Mesenchymal stem cell (in vitro differentiated cells and primary cell): ENCODE data around the gene ZNF620. TPM values are rescaled to one million over a fixed set of nuclear protein-coding genes. Genes with fewer than 3 reads are reported as not detected.
A peak's percentile ranks its signal among the peaks of the same experiment; 100 is the strongest.

Experiments
- DNase-seq: peaks from one replicate; pipeline ENCODE4 v3.0.0-alpha.2; 2013
- H2AFZ ChIP-seq: one replicate; pipeline ENCODE4 v1.6.1; 2013; ENCODE audit warnings: low read depth, mild to moderate bottlenecking, control low read depth, inconsistent platforms, low read length, moderate library complexity
- H2AK5ac ChIP-seq: 2 replicates; pipeline ENCODE4 v1.6.1; 2013; ENCODE audit warnings: low read length, moderate library complexity, mild to moderate bottlenecking, inconsistent platforms; ENCODE audit not compliant: severe bottlenecking
- H2BK120ac ChIP-seq: one replicate; pipeline ENCODE4 v1.6.1; 2013; ENCODE audit warnings: low read depth, mild to moderate bottlenecking, inconsistent platforms, low read length, moderate library complexity
- H2BK12ac ChIP-seq, 2 experiments: one replicate each; pipeline ENCODE4 v1.6.1; 2013; ENCODE audit warnings: inconsistent platforms in 2 of 2, low read length in 2 of 2, mild to moderate bottlenecking in 2 of 2, moderate library complexity in 2 of 2, control low read depth in 1 of 2
- H2BK15ac ChIP-seq: one replicate; pipeline ENCODE4 v1.6.1; 2013; ENCODE audit warnings: mild to moderate bottlenecking, low read depth, inconsistent platforms; ENCODE audit not compliant: poor library complexity, severe bottlenecking
- H2BK5ac ChIP-seq: 2 replicates; pipeline ENCODE4 v1.6.1; 2013; ENCODE audit warnings: low read depth, mild to moderate bottlenecking, low read length, control low read depth, inconsistent platforms; ENCODE audit not compliant: poor library complexity, severe bottlenecking
- H3K14ac ChIP-seq, 2 experiments: one replicate each; pipeline ENCODE4 v1.6.1; 2013; ENCODE audit warnings: inconsistent platforms in 2 of 2, low read length in 2 of 2, control low read depth in 1 of 2, mild to moderate bottlenecking in 1 of 2, moderate library complexity in 1 of 2
- H3K18ac ChIP-seq, 2 experiments: one replicate each; pipeline ENCODE4 v1.6.1; 2013; ENCODE audit warnings: inconsistent platforms in 2 of 2, low read length in 2 of 2, control low read depth in 1 of 2, low read depth in 1 of 2, mild to moderate bottlenecking in 1 of 2
- H3K23ac ChIP-seq, 2 experiments: one replicate each; pipeline ENCODE4 v1.6.1; 2013; ENCODE audit warnings: inconsistent platforms in 2 of 2, low read length in 2 of 2, mild to moderate bottlenecking in 2 of 2, moderate library complexity in 2 of 2, control low read depth in 1 of 2
- H3K27ac ChIP-seq: 2 replicates; pipeline ENCODE4 v1.5.1; 2013; ENCODE audit warnings: mild to moderate bottlenecking, moderate library complexity, low read length, control low read depth, inconsistent platforms; ENCODE audit not compliant: poor library complexity, severe bottlenecking
- H3K27me3 ChIP-seq, 2 experiments: 2 replicates each; pipeline versions ENCODE4 v1.6.1 to v1.7.0; 2013; ENCODE audit warnings: low read length in 2 of 2, mild to moderate bottlenecking in 2 of 2, moderate library complexity in 2 of 2, control low read depth in 1 of 2, inconsistent platforms in 1 of 2; ENCODE audit not compliant: control insufficient read depth in 1 of 2, insufficient read depth in 1 of 2
- H3K36me3 ChIP-seq, 2 experiments: 2 replicates each; pipeline versions ENCODE4 v1.6.1 to v1.7.0; 2013; ENCODE audit warnings: low read length in 2 of 2, control low read depth in 1 of 2, inconsistent platforms in 1 of 2, low read depth in 1 of 2, mild to moderate bottlenecking in 1 of 2; ENCODE audit not compliant: insufficient read depth in 2 of 2, control insufficient read depth in 1 of 2
- H3K4ac ChIP-seq, 2 experiments: one replicate each; pipeline ENCODE4 v1.6.1; 2013; ENCODE audit warnings: inconsistent platforms in 2 of 2, low read length in 2 of 2, mild to moderate bottlenecking in 2 of 2, moderate library complexity in 2 of 2, control low read depth in 1 of 2, low read depth in 1 of 2
- H3K4me1 ChIP-seq: 2 replicates; pipeline ENCODE4 v1.6.1; 2013; ENCODE audit warnings: low read depth, low read length, control low read depth; ENCODE audit not compliant: control insufficient read depth, insufficient read depth
- H3K4me2 ChIP-seq: 2 replicates; pipeline ENCODE4 v1.6.1; 2013; ENCODE audit warnings: low read length, mild to moderate bottlenecking, inconsistent platforms; ENCODE audit not compliant: poor library complexity, severe bottlenecking
- H3K4me3 ChIP-seq, 2 experiments: 2 replicates each; pipeline versions ENCODE4 v1.5.1 to v1.7.0; 2013; ENCODE audit warnings: low read length in 2 of 2, mild to moderate bottlenecking in 2 of 2, control low read depth in 1 of 2, low read depth in 1 of 2; ENCODE audit not compliant: insufficient read depth in 1 of 2
- H3K79me1 ChIP-seq: replicated peaks from 2 replicates; pipeline ENCODE4 v1.6.1; 2013; ENCODE audit warnings: mild to moderate bottlenecking, control low read depth, low read length, inconsistent platforms; ENCODE audit not compliant: poor library complexity, severe bottlenecking
- H3K9ac ChIP-seq: 2 replicates; pipeline ENCODE4 v1.7.0; 2013; ENCODE audit warnings: mild to moderate bottlenecking, low read length, moderate library complexity
- H3K9me3 ChIP-seq: 2 replicates; pipeline ENCODE4 v1.7.0; 2013; ENCODE audit warnings: mild to moderate bottlenecking, low read length; ENCODE audit not compliant: control insufficient read depth
- H4K8ac ChIP-seq: one replicate; pipeline ENCODE4 v1.6.1; 2013; ENCODE audit warnings: inconsistent platforms, mild to moderate bottlenecking, low read length, moderate library complexity
- H4K91ac ChIP-seq: one replicate; pipeline ENCODE4 v1.6.1; 2013; ENCODE audit warnings: mild to moderate bottlenecking, low read length, inconsistent platforms
- WGBS: methylation state at CpG from one replicate; pipeline ENCODE4 v1.1.7; 2013; ENCODE audit warnings: mixed read lengths; 5-methylcytosine and 5-hydroxymethylcytosine counted together
- polyA plus RNA-seq, 2 experiments: library from polyadenylated mRNA; stranded (reverse); fragments of 200-250 nt; gene quantifications; one replicate each; pipeline ENCODE4 v1.2.3, GENCODE V29; 2013

The ZNF620 gene
- polyA plus RNA-seq (2013, experiment 1 of 2), result 0.46 TPM
- 0.44 TPM for polyA plus RNA-seq (2013, experiment 2 of 2)

- Histone ChIP-seq H3K18ac (peak within 1 kb of the TSS in 1 of 2 experiments; percentile 44), H3K23ac (no peak within 1 kb of the TSS), H2AFZ (peak within 1 kb of the TSS; percentile 95), H3K9me3 (no peaks in the 10 kb centered on the region), H4K8ac (peak within 1 kb of the TSS; percentile 89), H3K4me1 (peaks cover 7% of the 10 kb centered on the region), H3K4me3 (peak within 1 kb of the TSS; percentile 70 to 84), H4K91ac (peak within 1 kb of the TSS; percentile 74), H2AK5ac (peak within 1 kb of the TSS; percentile 60), H3K27ac (peak within 1 kb of the TSS; percentile 44), H3K14ac (peak within 1 kb of the TSS in 1 of 2 experiments; percentile 45), H2BK5ac (no peak within 1 kb of the TSS), H2BK120ac (no peak within 1 kb of the TSS), H3K79me1 (no peaks in the 10 kb centered on the region), H2BK12ac (peak within 1 kb of the TSS in 1 of 2 experiments; percentile 41), H3K4ac (peak within 1 kb of the TSS in 1 of 2 experiments; percentile 20), H3K27me3 (no peaks in the 10 kb centered on the region), H3K4me2 (peak within 1 kb of the TSS; percentile 72), H2BK15ac (peak within 1 kb of the TSS; percentile 70), H3K36me3 (peaks cover 0 to 5% of the 10 kb centered on the region in 2 experiments), H3K9ac (peak within 1 kb of the TSS; percentile 72)
- DNase-seq, result peak; percentile 48
- 15% methylated on average over 43 of the region's 44 CpGs for WGBS
These were observed at the start of gene ZNF620 for GRCh38 chr3:40505599-40506462. TSS of gene ZNF620 (plus strand) at chr3:40506039. CDS start at chr3:40506353, 314 bp downstream.

GRCh38 chr3:40456279-40456939 lies 49.4 kb upstream of the ZNF620 start:
- no peak overlapping the region for H3K14ac ChIP-seq
- H3K79me1 ChIP-seq, result peaks cover 16% of the 10 kb centered on the region
- H2BK120ac ChIP-seq, result no peak overlapping the region
- peak overlapping the region; percentile 98 for H3K9ac ChIP-seq
- H3K23ac ChIP-seq, result no peak overlapping the region
- H2AFZ ChIP-seq, result no peak overlapping the region
- peak overlapping the region; percentile 63 to 64 for H2BK12ac ChIP-seq
- DNase-seq, result no peak
- H3K4ac ChIP-seq, result no peak overlapping the region
- peak overlapping the region in 1 of 2 experiments; percentile 96 for H3K4me3 ChIP-seq
- H3K4me2 ChIP-seq, result peak overlapping the region; percentile 66
- no peak overlapping the region for H2BK15ac ChIP-seq
- peak overlapping the region; percentile 81 for H4K8ac ChIP-seq
- no peak overlapping the region for H3K18ac ChIP-seq
- H3K36me3 ChIP-seq, result peaks cover 19 to 39% of the 10 kb centered on the region in 2 experiments
- H3K9me3 ChIP-seq, result no peaks in the 10 kb centered on the region
- peak overlapping the region; percentile 92 for H3K27ac ChIP-seq
- H2AK5ac ChIP-seq, result peak overlapping the region; percentile 84
- H4K91ac ChIP-seq, result peak overlapping the region; percentile 36
- H3K27me3 ChIP-seq, result no peaks in the 10 kb centered on the region
- WGBS, result 86% methylated on average over 26 of the region's 29 CpGs
- no peak overlapping the region for H2BK5ac ChIP-seq
- H3K4me1 ChIP-seq, result peaks cover 14% of the 10 kb centered on the region

- no peaks in the 10 kb centered on the region for H3K9me3 ChIP-seq
- peaks cover 19 to 43% of the 10 kb centered on the region in 2 experiments for H3K36me3 ChIP-seq
- DNase-seq, result peak; percentile 97
- H2BK12ac ChIP-seq, result peak within 1 kb of the TSS; percentile 63 to 64
- H3K4ac ChIP-seq, result peak within 1 kb of the TSS; percentile 79 to 87
- H4K8ac ChIP-seq, result peak within 1 kb of the TSS; percentile 83
- H4K91ac ChIP-seq, result peak within 1 kb of the TSS; percentile 72
- H3K9ac ChIP-seq, result peak within 1 kb of the TSS; percentile 98
- H2AFZ ChIP-seq, result peak within 1 kb of the TSS; percentile 86
- peak within 1 kb of the TSS; percentile 12 for H2BK15ac ChIP-seq
- H3K23ac ChIP-seq, result peak within 1 kb of the TSS in 1 of 2 experiments; percentile 96
- H3K18ac ChIP-seq, result peak within 1 kb of the TSS; percentile 56 to 98
- H3K27ac ChIP-seq, result peak within 1 kb of the TSS; percentile 92
- H3K4me3 ChIP-seq, result peak within 1 kb of the TSS; percentile 92 to 96
- peak within 1 kb of the TSS; percentile 77 for H2BK5ac ChIP-seq
- peak within 1 kb of the TSS in 1 of 2 experiments; percentile 96 for H3K14ac ChIP-seq
- H2AK5ac ChIP-seq, result peak within 1 kb of the TSS; percentile 84
- H2BK120ac ChIP-seq, result no peak within 1 kb of the TSS
- H3K27me3 ChIP-seq, result no peaks in the 10 kb centered on the region
- WGBS, result under 1% methylated on average over 79 of the region's 79 CpGs
- peaks cover 14% of the 10 kb centered on the region for H3K4me1 ChIP-seq
- peak within 1 kb of the TSS; percentile 66 for H3K4me2 ChIP-seq
- peaks cover 15% of the 10 kb centered on the region for H3K79me1 ChIP-seq
These were observed 48.7 kb upstream of the ZNF620 start, which contains the start of gene RPL14 for GRCh38 chr3:40456940-40457823. TSS of gene RPL14 (plus strand) at chr3:40457339. CDS start at chr3:40457472, 133 bp downstream.
